ENCODE measurements around the gene PLAAT4. TPM values are rescaled to one million over a fixed set of nuclear protein-coding genes. Genes with fewer than 3 reads are reported as not detected.
"Not testable (repeated sequence)": the region's sequence is repeated elsewhere in the genome, so short reads cannot be mapped to it uniquely, and the experiment has no call there.

Gene PLAAT4
- total RNA-seq, 1 experiment from 2014 or later = 0.52 TPM

DNA sequence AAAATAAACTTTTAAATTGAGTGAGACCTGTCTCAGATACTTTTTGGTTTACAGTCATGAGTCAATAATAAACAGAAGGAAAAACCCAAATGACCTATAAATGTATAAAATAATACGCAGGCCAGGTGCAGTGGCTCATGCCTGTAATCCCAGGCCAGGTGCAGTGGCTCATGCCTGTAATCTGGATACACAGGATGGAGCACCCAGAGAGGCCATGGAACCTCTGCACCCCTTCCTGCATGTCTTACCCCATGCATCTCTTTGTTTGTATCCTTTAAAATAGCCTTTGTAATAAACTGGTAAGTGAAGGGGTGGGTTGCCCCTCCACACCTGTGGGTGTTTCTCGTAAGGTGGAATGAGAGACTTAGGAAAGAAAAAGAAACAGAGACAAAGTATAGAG, 8.9 kb upstream of the PLAAT4 start:
- Histone ChIP-seq H3K9me2 (ENCODE audit: insufficient read depth) (no peaks in the 10 kb centered on the region), H3K9ac (ENCODE audit: low read length) (no peak overlapping the region), H3K36me3 (ENCODE audit: control insufficient read depth in 1 of 2, insufficient read depth in 2 of 2, low read length in 2 of 2) (no peaks in the 10 kb centered on the region), H3K79me2 (ENCODE audit: insufficient read depth, low read length) (no peaks in the 10 kb centered on the region), H2AFZ (ENCODE audit: low read depth, low read length, poor library complexity, severe bottlenecking) (no peak overlapping the region), H3K27ac (ENCODE audit: low read depth, low read length) (no peak overlapping the region), H3K27me3 (ENCODE audit: insufficient read depth, low read length) (no peaks in the 10 kb centered on the region), H3K4me1 (ENCODE audit: control insufficient read depth in 1 of 2, insufficient read depth in 2 of 2, low read length in 2 of 2) (peaks cover 0 to 8% of the 10 kb centered on the region in 2 experiments; a peak in 2 of 4 replicates), H3K4me2 (ENCODE audit: low read length) (no peak overlapping the region), H3K9me3 (ENCODE audit: control insufficient read depth in 1 of 2, insufficient read depth in 1 of 2, low read depth in 1 of 2, low read length in 2 of 2) (no peaks in the 10 kb centered on the region), H3K4me3 (replicated peaks in 1 of 2; ENCODE audit: low read depth in 1 of 2, low read length in 2 of 2) (no peak overlapping the region), H4K20me1 (ENCODE audit: insufficient read depth) (no peaks in the 10 kb centered on the region)
- POLR2A ChIA-PET = no interaction called here
- TF ChIP-seq CBX3 (IDR thresholded peaks at IDR 0.05; ENCODE audit: low read depth) (no peak), ELF1 (IDR thresholded peaks at IDR 0.05; ENCODE audit: borderline replicate concordance, low read depth) (no peak), EZH2 (IDR thresholded peaks at IDR 0.05) (no peak), RAD21 (IDR thresholded peaks at IDR 0.05; ENCODE audit: low read depth) (no peak), POLR2A (IDR thresholded peaks at IDR 0.05; ENCODE audit: borderline replicate concordance, extremely low read depth, insufficient read depth, insufficient read length) (no peak)
- TF ChIP-seq, protein P1, sequence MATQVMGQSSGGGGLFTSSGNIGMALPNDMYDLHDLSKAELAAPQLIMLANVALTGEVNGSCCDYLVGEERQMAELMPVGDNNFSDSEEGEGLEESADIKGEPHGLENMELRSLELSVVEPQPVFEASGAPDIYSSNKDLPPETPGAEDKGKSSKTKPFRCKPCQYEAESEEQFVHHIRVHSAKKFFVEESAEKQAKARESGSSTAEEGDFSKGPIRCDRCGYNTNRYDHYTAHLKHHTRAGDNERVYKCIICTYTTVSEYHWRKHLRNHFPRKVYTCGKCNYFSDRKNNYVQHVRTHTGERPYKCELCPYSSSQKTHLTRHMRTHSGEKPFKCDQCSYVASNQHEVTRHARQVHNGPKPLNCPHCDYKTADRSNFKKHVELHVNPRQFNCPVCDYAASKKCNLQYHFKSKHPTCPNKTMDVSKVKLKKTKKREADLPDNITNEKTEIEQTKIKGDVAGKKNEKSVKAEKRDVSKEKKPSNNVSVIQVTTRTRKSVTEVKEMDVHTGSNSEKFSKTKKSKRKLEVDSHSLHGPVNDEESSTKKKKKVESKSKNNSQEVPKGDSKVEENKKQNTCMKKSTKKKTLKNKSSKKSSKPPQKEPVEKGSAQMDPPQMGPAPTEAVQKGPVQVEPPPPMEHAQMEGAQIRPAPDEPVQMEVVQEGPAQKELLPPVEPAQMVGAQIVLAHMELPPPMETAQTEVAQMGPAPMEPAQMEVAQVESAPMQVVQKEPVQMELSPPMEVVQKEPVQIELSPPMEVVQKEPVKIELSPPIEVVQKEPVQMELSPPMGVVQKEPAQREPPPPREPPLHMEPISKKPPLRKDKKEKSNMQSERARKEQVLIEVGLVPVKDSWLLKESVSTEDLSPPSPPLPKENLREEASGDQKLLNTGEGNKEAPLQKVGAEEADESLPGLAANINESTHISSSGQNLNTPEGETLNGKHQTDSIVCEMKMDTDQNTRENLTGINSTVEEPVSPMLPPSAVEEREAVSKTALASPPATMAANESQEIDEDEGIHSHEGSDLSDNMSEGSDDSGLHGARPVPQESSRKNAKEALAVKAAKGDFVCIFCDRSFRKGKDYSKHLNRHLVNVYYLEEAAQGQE (IDR thresholded peaks at IDR 0.05; ENCODE audit: low read depth) = no peak
- TF ChIP-seq, protein P2, sequence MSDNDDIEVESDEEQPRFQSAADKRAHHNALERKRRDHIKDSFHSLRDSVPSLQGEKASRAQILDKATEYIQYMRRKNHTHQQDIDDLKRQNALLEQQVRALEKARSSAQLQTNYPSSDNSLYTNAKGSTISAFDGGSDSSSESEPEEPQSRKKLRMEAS (IDR thresholded peaks at IDR 0.05) = no peak
- no TSS peak for BruUV-seq (replicated peaks)
- intact Hi-C loops (cut with micrococcal nuclease) = no loop called here
- no peak for ATAC-seq
- DNase-seq (ENCODE audit: low read depth, low spot score) = no peak
- CTCF ChIA-PET = no interaction called here
- RAD21 ChIA-PET (ENCODE audit: low non-redundant PET in 1 of 2, low total read pairs in 2 of 2, uncharacterized antibody in 2 of 2, unreplicated experiment in 2 of 2) = no interaction called here

DNA sequence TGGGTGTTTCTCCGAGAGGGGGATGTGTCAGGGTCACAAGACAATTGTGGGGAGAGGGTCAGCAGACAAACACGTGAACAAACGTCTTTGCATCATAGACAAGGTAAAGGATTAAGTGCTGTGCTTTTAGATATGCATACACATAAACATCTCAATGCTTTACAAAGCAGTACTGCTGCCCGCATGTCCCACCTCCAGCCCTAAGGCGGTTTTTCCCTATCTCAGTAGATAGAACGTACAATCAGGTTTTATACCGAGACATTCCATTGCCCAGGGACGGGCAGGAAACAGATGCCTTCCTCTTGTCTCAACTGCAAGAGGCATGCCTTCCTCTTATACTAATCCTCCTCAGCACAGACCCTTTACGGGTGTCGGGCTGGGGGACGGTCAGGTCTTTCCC, 8.5 kb upstream of the PLAAT4 start:
- RAD21 ChIA-PET (ENCODE audit: low non-redundant PET in 1 of 2, low total read pairs in 2 of 2, uncharacterized antibody in 2 of 2, unreplicated experiment in 2 of 2); H4K20me1 ChIP-seq (ENCODE audit: insufficient read depth); H3K9me2 ChIP-seq (ENCODE audit: insufficient read depth); H3K79me2 ChIP-seq (ENCODE audit: insufficient read depth, low read length); ATAC-seq; DNase-seq (ENCODE audit: low read depth, low spot score); H3K4me1 ChIP-seq (ENCODE audit: control insufficient read depth in 1 of 2, insufficient read depth in 2 of 2, low read length in 2 of 2); intact Hi-C loops (cut with micrococcal nuclease); H3K36me3 ChIP-seq (ENCODE audit: control insufficient read depth in 1 of 2, insufficient read depth in 2 of 2, low read length in 2 of 2); H2AFZ ChIP-seq (ENCODE audit: low read depth, low read length, poor library complexity, severe bottlenecking); POLR2A ChIA-PET; H3K9me3 ChIP-seq (ENCODE audit: control insufficient read depth in 1 of 2, insufficient read depth in 1 of 2, low read depth in 1 of 2, low read length in 2 of 2); BruUV-seq (replicated peaks); H3K4me3 ChIP-seq (replicated peaks in 1 of 2; ENCODE audit: low read depth in 1 of 2, low read length in 2 of 2); H3K4me2 ChIP-seq (ENCODE audit: low read length); H3K27me3 ChIP-seq (ENCODE audit: insufficient read depth, low read length); H3K9ac ChIP-seq (ENCODE audit: low read length); CTCF ChIA-PET; H3K27ac ChIP-seq (ENCODE audit: low read depth, low read length): not testable (repeated sequence)

DNA sequence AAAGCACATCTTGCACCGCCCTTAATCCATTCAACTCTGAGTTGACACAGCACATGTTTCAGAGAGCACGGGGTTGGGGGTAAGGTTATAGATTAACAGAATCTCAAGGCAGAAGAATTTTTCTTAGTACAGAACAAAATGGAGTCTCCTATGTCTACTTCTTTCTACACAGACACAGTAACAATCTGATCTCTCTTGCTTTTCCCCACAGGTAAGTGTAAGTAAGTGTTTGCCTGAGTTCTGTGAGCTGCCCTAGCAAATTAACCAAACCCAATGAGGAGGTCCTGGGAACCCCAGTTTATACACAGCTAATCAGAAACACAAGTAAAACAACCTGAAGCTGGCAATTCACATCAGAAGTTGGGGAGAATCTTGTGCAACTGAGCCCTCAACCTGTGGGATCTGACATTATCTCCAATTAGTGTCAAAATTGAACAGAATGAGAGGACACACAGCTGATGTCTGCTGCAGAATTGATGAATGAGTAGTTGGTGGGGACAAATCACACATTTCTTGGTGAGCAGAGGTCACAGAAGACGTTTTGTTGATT, 7.8 kb upstream of the PLAAT4 start:
- H3K27me3 ChIP-seq (ENCODE audit: insufficient read depth, low read length); H3K9ac ChIP-seq (ENCODE audit: low read length); H3K36me3 ChIP-seq (ENCODE audit: control insufficient read depth in 1 of 2, insufficient read depth in 2 of 2, low read length in 2 of 2); BruUV-seq (replicated peaks); CTCF ChIA-PET; H3K4me3 ChIP-seq (replicated peaks in 1 of 2; ENCODE audit: low read depth in 1 of 2, low read length in 2 of 2); H4K20me1 ChIP-seq (ENCODE audit: insufficient read depth); POLR2A ChIA-PET; H3K9me3 ChIP-seq (ENCODE audit: control insufficient read depth in 1 of 2, insufficient read depth in 1 of 2, low read depth in 1 of 2, low read length in 2 of 2); H3K79me2 ChIP-seq (ENCODE audit: insufficient read depth, low read length); intact Hi-C loops (cut with micrococcal nuclease); H3K27ac ChIP-seq (ENCODE audit: low read depth, low read length); H3K4me2 ChIP-seq (ENCODE audit: low read length); ATAC-seq; H3K4me1 ChIP-seq (ENCODE audit: control insufficient read depth in 1 of 2, insufficient read depth in 2 of 2, low read length in 2 of 2); H2AFZ ChIP-seq (ENCODE audit: low read depth, low read length, poor library complexity, severe bottlenecking); DNase-seq (ENCODE audit: low read depth, low spot score); H3K9me2 ChIP-seq (ENCODE audit: insufficient read depth); RAD21 ChIA-PET (ENCODE audit: low non-redundant PET in 1 of 2, low total read pairs in 2 of 2, uncharacterized antibody in 2 of 2, unreplicated experiment in 2 of 2): not testable (repeated sequence)
